Upper lobe of left lung (tissue), 4 donors: ENCODE measurements around the gene METTL26.

Source experiments
- EP300 ChIP-seq, 4 donors: sonication (generic); formaldehyde crosslinking; IDR thresholded peaks; one replicate each; pipeline ENCODE4 v1.5.1; 2017; ENCODE audit warnings: antibody characterized with exemption in 4 of 4, control low read depth in 2 of 4
- POLR2A ChIP-seq, 4 donors: fragments of 450-650 bp; IDR thresholded peaks; one replicate each; pipeline ENCODE4 v1.5.1; 2016 to 2017; ENCODE audit warnings: antibody characterized with exemption in 4 of 4, mild to moderate bottlenecking in 2 of 4
- POLR2AphosphoS5 ChIP-seq, 2 donors: sonication (generic); formaldehyde crosslinking; IDR thresholded peaks; one replicate each; pipeline ENCODE4 v1.5.1; 2017; ENCODE audit warnings: antibody characterized with exemption in 2 of 2
- TF ChIP-seq, protein P1 (sequence below), 6 experiments: fragments of 450-650 bp in 4 of 6; fragments of 200-600 bp in 2 of 6; sonication (generic) in 2 of 6; IDR thresholded peaks; one replicate each; pipeline ENCODE4 v1.5.1; 2016 to 2019; ENCODE audit warnings: antibody characterized with exemption in 6 of 6

GRCh38 chr16:625977-626765 is 9.9 kb downstream of the METTL26 start:
- TF ChIP-seq, protein P1, sequence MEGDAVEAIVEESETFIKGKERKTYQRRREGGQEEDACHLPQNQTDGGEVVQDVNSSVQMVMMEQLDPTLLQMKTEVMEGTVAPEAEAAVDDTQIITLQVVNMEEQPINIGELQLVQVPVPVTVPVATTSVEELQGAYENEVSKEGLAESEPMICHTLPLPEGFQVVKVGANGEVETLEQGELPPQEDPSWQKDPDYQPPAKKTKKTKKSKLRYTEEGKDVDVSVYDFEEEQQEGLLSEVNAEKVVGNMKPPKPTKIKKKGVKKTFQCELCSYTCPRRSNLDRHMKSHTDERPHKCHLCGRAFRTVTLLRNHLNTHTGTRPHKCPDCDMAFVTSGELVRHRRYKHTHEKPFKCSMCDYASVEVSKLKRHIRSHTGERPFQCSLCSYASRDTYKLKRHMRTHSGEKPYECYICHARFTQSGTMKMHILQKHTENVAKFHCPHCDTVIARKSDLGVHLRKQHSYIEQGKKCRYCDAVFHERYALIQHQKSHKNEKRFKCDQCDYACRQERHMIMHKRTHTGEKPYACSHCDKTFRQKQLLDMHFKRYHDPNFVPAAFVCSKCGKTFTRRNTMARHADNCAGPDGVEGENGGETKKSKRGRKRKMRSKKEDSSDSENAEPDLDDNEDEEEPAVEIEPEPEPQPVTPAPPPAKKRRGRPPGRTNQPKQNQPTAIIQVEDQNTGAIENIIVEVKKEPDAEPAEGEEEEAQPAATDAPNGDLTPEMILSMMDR (IDR thresholded peaks at IDR 0.05), result no peak
- no peak for TF ChIP-seq EP300 (IDR thresholded peaks at IDR 0.05)
- TF ChIP-seq POLR2A (IDR thresholded peaks at IDR 0.05), result no peak
- TF ChIP-seq POLR2AphosphoS5 (IDR thresholded peaks at IDR 0.05), result no peak
